ENCODE data around the gene GABBR1. TPM values are rescaled to one million over a fixed set of nuclear protein-coding genes. Genes with fewer than 3 reads are reported as not detected.

The GABBR1 gene
- total RNA-seq, 1 experiment from 2014 or later = 11.9 TPM

- ATAC-seq (no peak), DNase-seq (ENCODE audit: low read depth, low spot score) (no peak)
- in situ Hi-C loops (cut with HindIII; ENCODE audit: low pct_unique_long_range_greater_than_20kb, low sequenced_read_pairs) (no loop called here), intact Hi-C loops (cut with micrococcal nuclease; ENCODE audit: unreplicated experiment) (no loop called here)
- Histone ChIP-seq H3K4me3 (ENCODE audit: low read depth in 2 of 2, low read length in 2 of 2) (no peak overlapping the region), H3K9me3 (ENCODE audit: control insufficient read depth, insufficient read depth, low read depth, low read length) (no peaks in the 10 kb centered on the region), H3K27me3 (ENCODE audit: control insufficient read depth, insufficient read depth, low read length) (peaks cover 2% of the 10 kb centered on the region; the same call in 1 of the 2 replicates), H3K4me1 (ENCODE audit: control insufficient read depth, insufficient read depth, low read length) (no peaks in the 10 kb centered on the region), H3K36me3 (ENCODE audit: control insufficient read depth, insufficient read depth, low read length) (no peaks in the 10 kb centered on the region), H3K27ac (ENCODE audit: low read length) (no peak overlapping the region)
- no peak for TF ChIP-seq SIN3A (IDR thresholded peaks at IDR 0.05; ENCODE audit: borderline replicate concordance, insufficient read depth, low read depth, low read length)
- TF ChIP-seq, protein P1, sequence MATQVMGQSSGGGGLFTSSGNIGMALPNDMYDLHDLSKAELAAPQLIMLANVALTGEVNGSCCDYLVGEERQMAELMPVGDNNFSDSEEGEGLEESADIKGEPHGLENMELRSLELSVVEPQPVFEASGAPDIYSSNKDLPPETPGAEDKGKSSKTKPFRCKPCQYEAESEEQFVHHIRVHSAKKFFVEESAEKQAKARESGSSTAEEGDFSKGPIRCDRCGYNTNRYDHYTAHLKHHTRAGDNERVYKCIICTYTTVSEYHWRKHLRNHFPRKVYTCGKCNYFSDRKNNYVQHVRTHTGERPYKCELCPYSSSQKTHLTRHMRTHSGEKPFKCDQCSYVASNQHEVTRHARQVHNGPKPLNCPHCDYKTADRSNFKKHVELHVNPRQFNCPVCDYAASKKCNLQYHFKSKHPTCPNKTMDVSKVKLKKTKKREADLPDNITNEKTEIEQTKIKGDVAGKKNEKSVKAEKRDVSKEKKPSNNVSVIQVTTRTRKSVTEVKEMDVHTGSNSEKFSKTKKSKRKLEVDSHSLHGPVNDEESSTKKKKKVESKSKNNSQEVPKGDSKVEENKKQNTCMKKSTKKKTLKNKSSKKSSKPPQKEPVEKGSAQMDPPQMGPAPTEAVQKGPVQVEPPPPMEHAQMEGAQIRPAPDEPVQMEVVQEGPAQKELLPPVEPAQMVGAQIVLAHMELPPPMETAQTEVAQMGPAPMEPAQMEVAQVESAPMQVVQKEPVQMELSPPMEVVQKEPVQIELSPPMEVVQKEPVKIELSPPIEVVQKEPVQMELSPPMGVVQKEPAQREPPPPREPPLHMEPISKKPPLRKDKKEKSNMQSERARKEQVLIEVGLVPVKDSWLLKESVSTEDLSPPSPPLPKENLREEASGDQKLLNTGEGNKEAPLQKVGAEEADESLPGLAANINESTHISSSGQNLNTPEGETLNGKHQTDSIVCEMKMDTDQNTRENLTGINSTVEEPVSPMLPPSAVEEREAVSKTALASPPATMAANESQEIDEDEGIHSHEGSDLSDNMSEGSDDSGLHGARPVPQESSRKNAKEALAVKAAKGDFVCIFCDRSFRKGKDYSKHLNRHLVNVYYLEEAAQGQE (IDR thresholded peaks at IDR 0.05; ENCODE audit: insufficient read depth in 1 of 2, low read depth in 2 of 2, low read length in 1 of 2) = peak; percentile 57 to 69; a peak in 2 of 4 replicates
- no TSS peak for BruUV-seq (replicated peaks)
- ChIA-PET POLR2A (no interaction called here), CTCF (no interaction called here)
Measured at GRCh38 chr6:29537714-29538403, 95.1 kb downstream of the GABBR1 start.

GRCh38 chr6:29532320-29532951 is 100.5 kb downstream of the GABBR1 start:
- BruUV-seq (replicated peaks) = no TSS peak
- ATAC-seq = no peak
- CTCF ChIA-PET = no interaction called here
- DNase-seq (ENCODE audit: low read depth, low spot score) = no peak
- in situ Hi-C loops (cut with HindIII; ENCODE audit: low pct_unique_long_range_greater_than_20kb, low sequenced_read_pairs) (no loop called here), intact Hi-C loops (cut with micrococcal nuclease; ENCODE audit: unreplicated experiment) (no loop called here)
- no peaks in the 10 kb centered on the region for H3K36me3 ChIP-seq (ENCODE audit: control insufficient read depth, insufficient read depth, low read length)
- H3K4me3 ChIP-seq (ENCODE audit: low read depth in 2 of 2, low read length in 2 of 2) = no peak overlapping the region
- no peak for TF ChIP-seq TCF7L2 (IDR thresholded peaks at IDR 0.05; ENCODE audit: low read depth, low read length)
- TF ChIP-seq POLR2AphosphoS5 (IDR thresholded peaks at IDR 0.05; ENCODE audit: low read depth, low read length) = no peak
- no peak for TF ChIP-seq SIN3A (IDR thresholded peaks at IDR 0.05; ENCODE audit: borderline replicate concordance, insufficient read depth, low read depth, low read length)
- no peak for TF ChIP-seq CTCF (IDR thresholded peaks at IDR 0.05)
- TF ChIP-seq, protein P1 (IDR thresholded peaks at IDR 0.05; ENCODE audit: insufficient read depth in 1 of 2, low read depth in 2 of 2, low read length in 1 of 2) = no peak
- H3K9me3 ChIP-seq (ENCODE audit: control insufficient read depth, insufficient read depth, low read depth, low read length) = no peaks in the 10 kb centered on the region
- no peak overlapping the region for H3K27ac ChIP-seq (ENCODE audit: low read length)
- POLR2A ChIA-PET = interaction anchor here (0.6 kb wide), 1 partner anchor 530 kb away, joined by 8 read pairs; no protein-coding TSS in a partner anchor
- H3K4me1 ChIP-seq (ENCODE audit: control insufficient read depth, insufficient read depth, low read length) = no peaks in the 10 kb centered on the region
- no peaks in the 10 kb centered on the region for H3K27me3 ChIP-seq (ENCODE audit: control insufficient read depth, insufficient read depth, low read length)
